Psoas muscle (tissue), 8 donors: ENCODE results near the gene MCRIP2. TPM values are rescaled to one million over a fixed set of nuclear protein-coding genes. Genes with fewer than 3 reads are reported as not detected.

Experiments used
- ATAC-seq, 4 donors: fragments of 200-7000 bp; cut with Tn5 transposase; one replicate each; pipeline ENCODE4 v1.9.1; 2020; ENCODE audit warnings: moderate library complexity in 3 of 4, mild to moderate bottlenecking in 2 of 4
- DNase-seq, 2 donors: peaks; one replicate each; pipeline ENCODE4 v3.0.0-alpha.2; 2020
- H3K27ac ChIP-seq: fragments of 200-600 bp; one replicate; pipeline ENCODE4 v1.8.0; 2022
- H3K27me3 ChIP-seq, 3 donors: fragments of 200-600 bp in 1 of 3; one replicate each; pipeline versions ENCODE4 v1.6.1 to v1.8.0; 2013 to 2022; ENCODE audit warnings: low read length in 2 of 3, mild to moderate bottlenecking in 2 of 3, moderate library complexity in 1 of 3; ENCODE audit not compliant: insufficient read depth in 3 of 3
- H3K36me3 ChIP-seq, 2 donors: fragments of 200-600 bp in 1 of 2; one replicate each; pipeline versions ENCODE4 v1.6.1 to v1.8.0; 2013 to 2022; ENCODE audit warnings: low read depth in 1 of 2, mild to moderate bottlenecking in 1 of 2, moderate library complexity in 1 of 2; ENCODE audit not compliant: insufficient read depth in 1 of 2
- H3K4me1 ChIP-seq: fragments of 200-600 bp; one replicate; pipeline ENCODE4 v1.8.0; 2022
- H3K4me3 ChIP-seq: fragments of 200-600 bp; one replicate; pipeline ENCODE4 v1.8.0; 2022; ENCODE audit warnings: mild to moderate bottlenecking
- H3K9me3 ChIP-seq: fragments of 200-600 bp; one replicate; pipeline ENCODE4 v1.8.0; 2022
- CTCF ChIP-seq: fragments of 200-600 bp; IDR thresholded peaks from one replicate; pipeline ENCODE4 v1.8.0; 2022; ENCODE audit warnings: antibody characterized with exemption
- WGBS, 3 donors: extraction: QIAGEN DNeasy Blood & Tissue Kit; methylation state at CpG; one replicate each; pipeline versions ENCODE4 v1.1.6 to v1.1.7; 2013; 5-methylcytosine and 5-hydroxymethylcytosine counted together
- intact Hi-C, 2 donors: fragments of 100-400 bp; cut with DNase I; formaldehyde crosslinking; loops; one replicate each; pipeline versions ENCODE4 v1.11.0 to v1.14.2; 2022
- polyA plus RNA-seq, 3 donors: library from polyadenylated mRNA; stranded (reverse); fragments of 200-250 nt; gene quantifications; one replicate each; pipeline ENCODE4 v1.2.3, GENCODE V29; 2013
- total RNA-seq, 4 donors: library from RNA; stranded (reverse); fragmentation: NEBNext Ultra II Directional in 2 of 4; extraction: Animal tissue kit (Norgen Biotek cat#: 25700) in 2 of 4; gene quantifications; one replicate each; pipeline versions ENCODE4 v1.2.1 to v1.2.4, GENCODE V29; 2021 to 2023
- donor health status: healthy with polysubstance abuse.
- donor health status: DM: no; HTN: no; CAD: no; lungs with moderate emphysema.
- donor health status: Bipolar disorder and iron deficiency.
- donor health status: healthy.
- donor health status: DM: yes; HTN: yes; CAD: no.
- donor health status: DM: no; HTN: no; CAD: no.
- donor health status: DM: no; HTN: no; CAD: no.
- donor health status: DM: yes; HTN: yes; CAD: no.

MCRIP2 gene
- total and polyA plus RNA-seq, 7 donors = 61.6 to 124 (median 80.2) TPM

GRCh38 chr16:682493-683395, 41.1 kb downstream of the MCRIP2 start:
- intact Hi-C loops = no loop called here
- ATAC-seq (no peak), DNase-seq (no peak)
- no peaks in the 10 kb centered on the region for H3K9me3 ChIP-seq
- WGBS, 3 donors = 68 to 76% (median 70%) methylated on average over 36 of the region's 36 CpGs
- no peaks in the 10 kb centered on the region for H3K27me3 ChIP-seq
- TF ChIP-seq CTCF = no peak
- peak overlapping the region; percentile 79 for H3K4me3 ChIP-seq
- H3K36me3 ChIP-seq = peaks cover 5 to 34% of the 10 kb centered on the region in 2 donors
- H3K4me1 ChIP-seq = peaks cover 40% of the 10 kb centered on the region
- H3K27ac ChIP-seq = no peak overlapping the region

- ATAC-seq = no peak
- Histone ChIP-seq H3K4me1 (peaks cover 43% of the 10 kb centered on the region), H3K9me3 (no peaks in the 10 kb centered on the region), H3K4me3 (peak overlapping the region; percentile 79), H3K27ac (peak overlapping the region; percentile 68), H3K27me3 (no peaks in the 10 kb centered on the region), H3K36me3 (peaks cover 5 to 34% of the 10 kb centered on the region in 2 donors)
- WGBS, 3 donors = 12 to 17% (median 12%) methylated on average over 31 to 57 of the region's 57 CpGs
- no peak for TF ChIP-seq CTCF
- intact Hi-C loops = no loop called here
- no peak for DNase-seq
These were observed 41.9 kb downstream of the MCRIP2 start for GRCh38 chr16:683396-684070.

DNA sequence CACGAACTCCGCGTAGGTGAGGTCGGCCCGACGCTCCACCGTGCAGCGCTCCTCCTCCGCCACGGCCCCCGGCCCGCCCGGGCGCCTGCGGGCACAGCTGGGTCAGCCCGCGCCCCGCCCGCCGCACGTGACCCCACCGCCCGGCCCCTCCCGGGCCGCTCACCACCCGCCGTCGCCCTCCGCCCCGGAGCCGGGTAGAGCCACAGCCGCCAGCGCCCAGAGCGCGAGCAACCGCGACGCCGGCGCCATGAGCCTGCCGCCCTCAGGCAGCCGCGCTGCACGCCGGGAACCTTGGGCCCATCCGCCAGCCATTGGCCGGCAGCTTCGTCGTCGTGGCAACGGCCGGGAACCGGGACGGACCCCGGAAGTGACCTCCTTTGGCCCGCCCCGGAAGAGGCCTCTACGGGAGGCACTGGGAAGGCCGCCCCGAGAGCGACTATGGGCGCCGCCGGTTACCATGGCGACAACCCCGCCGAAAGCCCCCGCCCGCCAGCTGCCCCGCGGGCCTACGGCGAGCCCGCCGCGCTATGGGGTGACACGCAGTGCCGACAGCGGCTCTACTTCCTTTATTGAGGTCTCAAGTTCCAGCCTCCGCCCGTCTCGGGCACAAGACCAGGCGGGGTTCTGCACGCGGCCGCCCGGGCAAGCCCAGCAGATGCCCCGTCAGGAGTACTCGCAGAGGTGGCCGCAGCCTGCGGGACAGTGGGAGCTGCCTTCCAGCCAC, 42.6 kb downstream of the MCRIP2 start, which contains the start of gene JMJD8:
Gene JMJD8, minus strand, starts transcription at position 264 of the 724 bp plus-strand sequence. Its CDS starts 15 bp downstream, at position 249.
- H3K4me1 ChIP-seq = peaks cover 50% of the 10 kb centered on the region
- DNase-seq = peak; percentile 99

More for the DNA sequence above, 42.6 kb downstream of the MCRIP2 start, which contains the start of gene JMJD8:
- no peak for TF ChIP-seq CTCF
- Histone ChIP-seq H3K4me3 (peak within 1 kb of the TSS; percentile 79), H3K36me3 (peaks cover 5 to 34% of the 10 kb centered on the region in 2 donors), H3K9me3 (no peaks in the 10 kb centered on the region), H3K27ac (peak within 1 kb of the TSS; percentile 68), H3K27me3 (no peaks in the 10 kb centered on the region)
- intact Hi-C loops = no loop called here
- peak; percentile 69 to 75 (median 72) for ATAC-seq
- 1% methylated on average over 55 to 91 of the region's 91 CpGs for WGBS, 3 donors
